Peyer's patch (tissue), 4 donors: ENCODE measurements around the gene GNAS-AS1.

Experiments used
- POLR2A ChIP-seq, 2 donors: fragments of 450-650 bp; IDR thresholded peaks; one replicate each; pipeline ENCODE4 v1.5.1; 2017; ENCODE audit warnings: antibody characterized with exemption in 2 of 2, mild to moderate bottlenecking in 2 of 2, moderate library complexity in 2 of 2
- TF ChIP-seq, protein P1 (sequence below), 6 experiments: fragments of 450-650 bp in 4 of 6; fragments of 200-600 bp in 2 of 6; sonication (generic) in 1 of 6; IDR thresholded peaks; one replicate each; pipeline ENCODE4 v1.5.1; 2017 to 2019; ENCODE audit warnings: antibody characterized with exemption in 6 of 6, mild to moderate bottlenecking in 3 of 6, moderate library complexity in 1 of 6

DNA sequence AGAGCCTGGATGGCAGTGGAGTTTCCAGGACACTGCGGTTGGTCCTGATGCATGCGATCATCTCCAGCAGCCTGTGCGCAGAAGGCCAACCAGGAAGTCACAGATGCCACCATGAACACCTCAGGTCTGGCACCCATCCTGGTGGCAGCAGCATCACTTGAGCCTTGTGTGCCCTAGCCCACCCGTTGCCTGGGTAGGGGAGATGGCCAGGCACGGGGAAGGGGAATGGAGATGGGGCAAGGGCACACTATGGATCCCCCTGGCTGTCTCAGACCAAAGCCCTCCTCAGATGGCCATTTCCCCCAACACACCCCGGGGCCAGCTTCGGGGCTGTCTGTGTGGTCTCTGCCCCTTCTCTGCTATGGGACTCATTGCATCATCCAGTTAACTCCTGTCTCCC is 58.3 kb downstream of the GNAS-AS1 start:
- TF ChIP-seq, protein P1, sequence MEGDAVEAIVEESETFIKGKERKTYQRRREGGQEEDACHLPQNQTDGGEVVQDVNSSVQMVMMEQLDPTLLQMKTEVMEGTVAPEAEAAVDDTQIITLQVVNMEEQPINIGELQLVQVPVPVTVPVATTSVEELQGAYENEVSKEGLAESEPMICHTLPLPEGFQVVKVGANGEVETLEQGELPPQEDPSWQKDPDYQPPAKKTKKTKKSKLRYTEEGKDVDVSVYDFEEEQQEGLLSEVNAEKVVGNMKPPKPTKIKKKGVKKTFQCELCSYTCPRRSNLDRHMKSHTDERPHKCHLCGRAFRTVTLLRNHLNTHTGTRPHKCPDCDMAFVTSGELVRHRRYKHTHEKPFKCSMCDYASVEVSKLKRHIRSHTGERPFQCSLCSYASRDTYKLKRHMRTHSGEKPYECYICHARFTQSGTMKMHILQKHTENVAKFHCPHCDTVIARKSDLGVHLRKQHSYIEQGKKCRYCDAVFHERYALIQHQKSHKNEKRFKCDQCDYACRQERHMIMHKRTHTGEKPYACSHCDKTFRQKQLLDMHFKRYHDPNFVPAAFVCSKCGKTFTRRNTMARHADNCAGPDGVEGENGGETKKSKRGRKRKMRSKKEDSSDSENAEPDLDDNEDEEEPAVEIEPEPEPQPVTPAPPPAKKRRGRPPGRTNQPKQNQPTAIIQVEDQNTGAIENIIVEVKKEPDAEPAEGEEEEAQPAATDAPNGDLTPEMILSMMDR (IDR thresholded peaks at IDR 0.05): no peak
- TF ChIP-seq POLR2A (IDR thresholded peaks at IDR 0.05): no peak
